GM06990 (cell line): ENCODE data around the gene SLC35F3.

Experiments used
- DNase-seq: peaks from one replicate; pipeline ENCODE4 v3.0.0-alpha.2; 2011; ENCODE audit not compliant: insufficient read length; ENCODE audit errors: extremely low read depth
- H3K27me3 ChIP-seq: replicated peaks from 2 replicates; pipeline ENCODE4 v1.6.0; 2011; ENCODE audit warnings: low read length; ENCODE audit not compliant: control insufficient read depth, insufficient read depth
- H3K36me3 ChIP-seq: 2 replicates; pipeline ENCODE4 v1.5.1; 2011; ENCODE audit warnings: low read length; ENCODE audit not compliant: control insufficient read depth, insufficient read depth
- H3K4me3 ChIP-seq: replicated peaks from 2 replicates; pipeline ENCODE4 v1.5.1; 2011; ENCODE audit warnings: low read depth, mild to moderate bottlenecking, control low read depth, low read length
- CTCF ChIP-seq: IDR thresholded peaks from 2 replicates; pipeline ENCODE4 v1.5.1; 2011; ENCODE audit warnings: low read length, control low read depth, mild to moderate bottlenecking, inconsistent platforms; ENCODE audit not compliant: insufficient read depth, poor library complexity, severe bottlenecking

SLC35F3 gene

GRCh38 chr1:234018816-234019215 lies 114.3 kb downstream of the SLC35F3 start:
- Histone ChIP-seq H3K4me3 (no peak overlapping the region), H3K36me3 (no peaks in the 10 kb centered on the region), H3K27me3 (no peaks in the 10 kb centered on the region)
- DNase-seq = no peak
- no peak for TF ChIP-seq CTCF

GRCh38 chr1:234019387-234019786 lies 114.9 kb downstream of the SLC35F3 start:
- Histone ChIP-seq H3K36me3 (no peaks in the 10 kb centered on the region), H3K27me3 (no peaks in the 10 kb centered on the region), H3K4me3 (no peak overlapping the region)
- no peak for TF ChIP-seq CTCF
- no peak for DNase-seq

- no peaks in the 10 kb centered on the region for H3K27me3 ChIP-seq
- TF ChIP-seq CTCF = no peak
- no peaks in the 10 kb centered on the region for H3K36me3 ChIP-seq
- H3K4me3 ChIP-seq = no peak overlapping the region
- no peak for DNase-seq
These were observed 117.8 kb downstream of the SLC35F3 start for GRCh38 chr1:234022302-234022701.

- TF ChIP-seq CTCF = no peak
- no peak overlapping the region for H3K4me3 ChIP-seq
- DNase-seq = no peak
- no peaks in the 10 kb centered on the region for H3K36me3 ChIP-seq
- no peaks in the 10 kb centered on the region; the same call in 1 of the 2 replicates for H3K27me3 ChIP-seq
These were observed 135.1 kb downstream of the SLC35F3 start for GRCh38 chr1:234039603-234040002.

- Histone ChIP-seq H3K27me3 (no peaks in the 10 kb centered on the region; the same call in 1 of the 2 replicates), H3K4me3 (no peak overlapping the region), H3K36me3 (no peaks in the 10 kb centered on the region)
- DNase-seq = no peak
- no peak for TF ChIP-seq CTCF
These were observed 136.2 kb downstream of the SLC35F3 start for GRCh38 chr1:234040446-234041317.
